H9 (cell line): Measurements from ENCODE around the gene C16orf86. TPM values are rescaled to one million over a fixed set of nuclear protein-coding genes. Genes with fewer than 3 reads are reported as not detected.

Experiments
- DNase-seq: peaks from one replicate; pipeline ENCODE4 v3.0.0-alpha.2; 2017
- H2AFZ ChIP-seq: one replicate; pipeline ENCODE4 v1.6.1; 2013; ENCODE audit warnings: mild to moderate bottlenecking, low read length, control low read depth, moderate library complexity
- H2AK5ac ChIP-seq: 2 replicates; pipeline ENCODE4 v1.6.1; 2013; ENCODE audit warnings: low read length, control low read depth, mixed read lengths; ENCODE audit not compliant: insufficient read length
- H2BK120ac ChIP-seq: one replicate; pipeline ENCODE4 v1.6.1; 2013; ENCODE audit warnings: low read depth, mild to moderate bottlenecking, low read length, control low read depth, inconsistent platforms; ENCODE audit not compliant: poor library complexity, severe bottlenecking
- H2BK12ac ChIP-seq: 2 replicates; pipeline ENCODE4 v1.6.1; 2013; ENCODE audit warnings: low read length, control low read depth, mixed read lengths, low read depth; ENCODE audit not compliant: insufficient read length
- H2BK15ac ChIP-seq: 2 replicates; pipeline ENCODE4 v1.6.1; 2013; ENCODE audit warnings: low read depth, low read length, control low read depth
- H2BK20ac ChIP-seq: one replicate; pipeline ENCODE4 v1.6.1; 2013; ENCODE audit warnings: low read depth, mild to moderate bottlenecking, low read length, control low read depth, inconsistent platforms; ENCODE audit not compliant: poor library complexity, severe bottlenecking
- H2BK5ac ChIP-seq: 2 replicates; pipeline ENCODE4 v1.6.1; 2013; ENCODE audit warnings: low read length, control low read depth, mixed read lengths; ENCODE audit not compliant: insufficient read length
- H3K14ac ChIP-seq: 2 replicates; pipeline ENCODE4 v1.6.1; 2013; ENCODE audit warnings: low read length, control low read depth; ENCODE audit not compliant: insufficient read depth
- H3K18ac ChIP-seq: 2 replicates; pipeline ENCODE4 v1.6.1; 2013; ENCODE audit warnings: low read depth, mild to moderate bottlenecking, mixed read lengths, low read length, control low read depth; ENCODE audit not compliant: insufficient read length
- H3K23ac ChIP-seq: 2 replicates; pipeline ENCODE4 v1.6.1; 2013; ENCODE audit warnings: low read length, control low read depth, mixed read lengths, low read depth; ENCODE audit not compliant: insufficient read length
- H3K23me2 ChIP-seq: 2 replicates; pipeline ENCODE4 v1.6.1; 2013; ENCODE audit warnings: low read depth, mild to moderate bottlenecking, mixed read lengths, low read length, control low read depth; ENCODE audit not compliant: insufficient read length, poor library complexity, severe bottlenecking
- H3K27ac ChIP-seq: 2 replicates; pipeline ENCODE4 v1.5.1; 2013; ENCODE audit warnings: low read length, control low read depth, mixed read lengths, low read depth; ENCODE audit not compliant: insufficient read length
- H3K27me3 ChIP-seq: 2 replicates; pipeline ENCODE4 v1.6.1; 2013; ENCODE audit warnings: low read length, control low read depth, inconsistent platforms; ENCODE audit not compliant: insufficient read depth
- H3K4ac ChIP-seq: 2 replicates; pipeline ENCODE4 v1.6.1; 2013; ENCODE audit warnings: low read depth, mild to moderate bottlenecking, control low read depth, inconsistent platforms, low read length, moderate library complexity
- H3K4me1 ChIP-seq: 2 replicates; pipeline ENCODE4 v1.6.1; 2013; ENCODE audit warnings: low read length, control low read depth, inconsistent platforms; ENCODE audit not compliant: insufficient read depth
- H3K4me2 ChIP-seq: 2 replicates; pipeline ENCODE4 v1.6.1; 2013; ENCODE audit warnings: low read length, control low read depth, mixed read lengths; ENCODE audit not compliant: insufficient read length, insufficient read depth
- H3K56ac ChIP-seq: 2 replicates; pipeline ENCODE4 v1.6.1; 2013; ENCODE audit warnings: low read depth, mild to moderate bottlenecking, mixed read lengths, low read length, control low read depth; ENCODE audit not compliant: insufficient read length
- H3K79me1 ChIP-seq: 2 replicates; pipeline ENCODE4 v1.6.1; 2013; ENCODE audit warnings: low read depth, mild to moderate bottlenecking, moderate library complexity, low read length, control low read depth, inconsistent platforms; ENCODE audit not compliant: insufficient read depth, poor library complexity, severe bottlenecking
- H3K79me2 ChIP-seq: 2 replicates; pipeline ENCODE4 v1.6.1; 2013; ENCODE audit warnings: low read length, control low read depth, inconsistent platforms; ENCODE audit not compliant: insufficient read depth
- H3K9ac ChIP-seq: 2 replicates; pipeline ENCODE4 v1.6.1; 2013; ENCODE audit warnings: low read length, control low read depth, mixed read lengths; ENCODE audit not compliant: insufficient read length; ENCODE audit errors: extremely low read depth
- H3K9me3 ChIP-seq: one replicate; pipeline ENCODE4 v1.6.1; 2013; ENCODE audit warnings: low read depth, low read length, inconsistent platforms; ENCODE audit not compliant: control insufficient read depth
- H3T11ph ChIP-seq: one replicate; pipeline ENCODE4 v1.6.1; 2013; ENCODE audit warnings: mild to moderate bottlenecking, low read length, control low read depth, inconsistent platforms
- H4K20me1 ChIP-seq: one replicate; pipeline ENCODE4 v1.6.1; 2013; ENCODE audit not compliant: control insufficient read depth, insufficient read length, insufficient read depth
- H4K5ac ChIP-seq: 2 replicates; pipeline ENCODE4 v1.6.1; 2013; ENCODE audit warnings: low read depth, mild to moderate bottlenecking, mixed read lengths, low read length, control low read depth; ENCODE audit not compliant: insufficient read length
- H4K8ac ChIP-seq: replicated peaks from 2 replicates; pipeline ENCODE4 v1.6.1; 2013; ENCODE audit warnings: low read length, control low read depth, mixed read lengths, low read depth; ENCODE audit not compliant: insufficient read length
- H4K91ac ChIP-seq: 2 replicates; pipeline ENCODE4 v1.6.1; 2013; ENCODE audit warnings: low read depth, mild to moderate bottlenecking, moderate library complexity, mixed read lengths, low read length, control low read depth; ENCODE audit not compliant: insufficient read length
- H3K27ac Mint-ChIP-seq, 3 experiments: 2 replicates in 2 of 3; 3 replicates in 1 of 3; pipeline ENCODE4 v1.8.0; 2020 to 2021; ENCODE audit warnings: mixed read lengths in 3 of 3, mild to moderate bottlenecking in 1 of 3, moderate library complexity in 1 of 3
- H3K27me3 Mint-ChIP-seq: 2 replicates; pipeline ENCODE4 v1.8.0; 2021; ENCODE audit warnings: low read depth, mild to moderate bottlenecking, moderate library complexity, mixed read lengths
- H3K36me3 Mint-ChIP-seq, 3 experiments: 2 replicates in 2 of 3; 3 replicates in 1 of 3; pipeline ENCODE4 v1.8.0; 2020 to 2021; ENCODE audit warnings: low read depth in 3 of 3, mixed read lengths in 3 of 3; ENCODE audit not compliant: insufficient read depth in 1 of 3
- H3K4me1 Mint-ChIP-seq, 2 experiments: 2 replicates each; pipeline ENCODE4 v1.8.0; 2020; ENCODE audit warnings: mixed read lengths in 2 of 2
- H3K4me3 Mint-ChIP-seq, 2 experiments: 2 replicates in 1 of 2; 3 replicates in 1 of 2; pipeline ENCODE4 v1.8.0; 2020 to 2021; ENCODE audit warnings: mild to moderate bottlenecking in 2 of 2, mixed read lengths in 2 of 2, moderate library complexity in 1 of 2
- H3K9me3 Mint-ChIP-seq, 2 experiments: 2 replicates in 1 of 2; 3 replicates in 1 of 2; pipeline ENCODE4 v1.8.0; 2020; ENCODE audit warnings: mild to moderate bottlenecking in 2 of 2, mixed read lengths in 2 of 2, moderate library complexity in 1 of 2
- CTCF ChIP-seq: fragments of 200-600 bp; sonication (generic); conservative IDR thresholded peaks from 3 replicates; pipeline ENCODE4 v1.8.0; 2021; ENCODE audit warnings: antibody characterized with exemption, mild to moderate bottlenecking
- WGBS: extraction: QIAGEN DNeasy Blood & Tissue Kit; methylation state at CpG from one replicate; pipeline ENCODE4 v1.1.7; 2013; ENCODE audit warnings: missing lambda C conversion rate, low lambda C conversion rate, mixed read lengths; ENCODE audit not compliant: insufficient read length; ENCODE audit errors: extremely low coverage; 5-methylcytosine and 5-hydroxymethylcytosine counted together
- total RNA-seq: library from RNA; stranded (reverse); gene quantifications from 2 replicates; pipeline ENCODE4 v1.2.1, GENCODE V29; 2021

The C16orf86 gene
- total RNA-seq, 1 experiment from 2014 or later, result 1.5 TPM

GRCh38 chr16:67678354-67679023, 11.9 kb downstream of the C16orf86 start:
- H3K27me3 ChIP-seq, result no peaks in the 10 kb centered on the region
- no peak overlapping the region for H2BK120ac ChIP-seq
- peak overlapping the region in 1 of 3 experiments; percentile 42; a peak in 2 of 7 replicates for H3K27ac Mint-ChIP-seq
- no peak for DNase-seq
- H3K14ac ChIP-seq, result no peak overlapping the region
- no peak overlapping the region for H3K4me2 ChIP-seq
- no peak overlapping the region for H3K9ac ChIP-seq
- no peaks in the 10 kb centered on the region for H3K4me1 ChIP-seq
- no CpG with 5 or more reads among the region's 12 CpGs for WGBS
- no peak overlapping the region for H2BK5ac ChIP-seq
- peaks cover 1 to 15% (median 6%) of the 10 kb centered on the region in 3 experiments; a peak in 4 of 7 replicates for H3K36me3 Mint-ChIP-seq
- no peak overlapping the region for H3K23ac ChIP-seq
- H3K56ac ChIP-seq, result no peak overlapping the region
- no peaks in the 10 kb centered on the region for H3K79me1 ChIP-seq
- no peak overlapping the region for H2AFZ ChIP-seq
- H4K5ac ChIP-seq, result no peak overlapping the region
- H2BK12ac ChIP-seq, result no peak overlapping the region
- TF ChIP-seq CTCF, result no peak
- no peak overlapping the region for H4K8ac ChIP-seq
- no peak overlapping the region for H3T11ph ChIP-seq
- no peaks in the 10 kb centered on the region for H3K9me3 Mint-ChIP-seq
- no peak overlapping the region for H3K4ac ChIP-seq
- H3K27me3 Mint-ChIP-seq, result no peaks in the 10 kb centered on the region
- no peaks in the 10 kb centered on the region for H3K79me2 ChIP-seq
- H2BK15ac ChIP-seq, result no peak overlapping the region
- peaks cover under 1% of the 10 kb centered on the region for H4K20me1 ChIP-seq
- H4K91ac ChIP-seq, result no peak overlapping the region
- no peak overlapping the region for H3K4me3 Mint-ChIP-seq
- no peaks in the 10 kb centered on the region for H3K4me1 Mint-ChIP-seq
- no peak overlapping the region for H3K18ac ChIP-seq
- H2AK5ac ChIP-seq, result no peak overlapping the region
- H3K9me3 ChIP-seq, result no peaks in the 10 kb centered on the region
- no peaks in the 10 kb centered on the region for H3K23me2 ChIP-seq
- no peak overlapping the region for H2BK20ac ChIP-seq
- H3K27ac ChIP-seq, result no peak overlapping the region
